Right hindlimb (tissue), 1 donor: ENCODE data around the gene MCOLN1.
"Not testable (repeated sequence)": the region's sequence is repeated elsewhere in the genome, so short reads cannot be mapped to it uniquely, and the experiment has no call there.

ENCODE experiments used
- DNase-seq: peaks from one replicate; pipeline ENCODE4 v3.0.0-alpha.2; 2018

Gene MCOLN1

DNA sequence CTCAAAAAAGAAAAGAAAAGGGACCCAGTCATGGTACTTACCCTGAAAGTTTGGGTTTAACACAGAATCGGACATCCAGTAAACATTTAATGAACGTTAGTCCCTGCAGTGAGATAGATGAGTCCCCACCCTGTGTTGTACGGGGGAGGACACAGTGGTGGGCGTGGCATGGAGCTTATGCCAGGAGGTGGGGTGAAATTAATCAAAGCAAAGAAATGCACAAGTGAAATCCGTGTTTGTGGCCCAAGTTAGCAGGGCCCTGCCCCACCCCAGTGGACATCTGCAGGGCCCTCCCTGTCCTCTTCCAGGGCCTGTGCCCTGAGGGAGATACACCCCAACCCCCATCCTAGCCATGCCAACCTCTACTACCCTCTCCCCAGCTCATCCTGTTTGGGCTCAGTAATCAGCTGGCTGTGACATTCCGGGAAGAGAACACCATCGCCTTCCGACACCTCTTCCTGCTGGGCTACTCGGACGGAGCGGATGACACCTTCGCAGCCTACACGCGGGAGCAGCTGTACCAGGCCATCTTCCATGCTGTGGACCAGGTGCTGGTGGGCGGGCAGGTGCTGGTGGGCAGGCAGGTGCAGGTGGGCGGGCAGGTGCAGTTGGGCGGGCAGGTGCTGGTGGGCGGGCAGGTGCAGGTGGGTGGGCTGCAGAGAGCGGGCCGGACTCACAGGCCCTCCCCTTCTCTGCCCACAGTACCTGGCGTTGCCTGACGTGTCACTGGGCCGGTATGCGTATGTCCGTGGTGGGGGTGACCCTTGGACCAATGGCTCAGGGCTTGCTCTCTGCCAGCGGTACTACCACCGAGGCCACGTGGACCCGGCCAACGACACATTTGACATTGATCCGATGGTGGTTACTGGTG lies 3.9 kb downstream of the MCOLN1 start:
- DNase-seq: no peak

- no peak for DNase-seq
These were observed 5.2 kb downstream of the MCOLN1 start for GRCh38 chr19:7527516-7528191.

GRCh38 chr19:7528192-7528519 lies 5.7 kb downstream of the MCOLN1 start:
- DNase-seq: no peak

DNA sequence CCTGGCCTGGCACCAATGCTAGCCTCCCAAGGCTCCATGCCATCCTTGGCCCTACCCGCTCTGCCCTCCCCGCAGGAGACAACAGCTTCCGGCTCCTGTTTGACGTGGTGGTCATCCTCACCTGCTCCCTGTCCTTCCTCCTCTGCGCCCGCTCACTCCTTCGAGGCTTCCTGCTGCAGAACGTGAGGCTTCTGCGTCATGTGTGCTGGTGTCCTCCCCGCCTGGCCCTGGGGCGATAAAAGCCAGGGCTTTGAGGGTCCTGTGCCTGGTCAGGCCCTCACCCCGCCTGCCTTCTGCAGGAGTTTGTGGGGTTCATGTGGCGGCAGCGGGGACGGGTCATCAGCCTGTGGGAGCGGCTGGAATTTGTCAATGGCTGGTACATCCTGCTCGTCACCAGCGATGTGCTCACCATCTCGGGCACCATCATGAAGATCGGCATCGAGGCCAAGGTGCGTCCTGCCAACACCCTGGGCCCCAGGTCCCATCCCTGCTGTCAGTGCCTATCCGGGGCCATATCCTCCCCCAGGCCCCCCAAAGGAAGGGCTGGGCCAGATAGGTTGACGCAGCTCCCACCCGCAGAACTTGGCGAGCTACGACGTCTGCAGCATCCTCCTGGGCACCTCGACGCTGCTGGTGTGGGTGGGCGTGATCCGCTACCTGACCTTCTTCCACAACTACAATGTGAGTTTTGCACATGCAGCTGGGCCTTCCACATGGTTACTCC lies 6.3 kb downstream of the MCOLN1 start:
- no peak for DNase-seq

DNA sequence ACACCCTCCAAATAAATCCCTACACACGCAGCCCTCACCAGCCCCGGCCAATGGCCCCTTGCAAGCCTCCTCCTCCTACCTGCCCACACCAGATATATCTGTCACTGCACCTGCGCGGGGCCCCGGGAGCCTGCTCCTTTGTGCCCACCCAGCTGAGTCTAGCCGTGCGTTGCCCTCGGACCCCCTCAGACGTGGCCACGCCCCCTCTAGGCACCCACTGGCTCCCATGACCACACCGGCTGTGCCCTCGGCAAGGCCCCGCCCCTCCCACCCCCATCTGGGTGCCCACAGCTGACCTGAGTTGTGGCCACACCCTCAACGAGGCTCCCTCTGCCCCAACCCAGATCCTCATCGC lies 6.8 kb downstream of the MCOLN1 start:
- DNase-seq: no peak

- DNase-seq: no peak
These were observed 7.4 kb downstream of the MCOLN1 start for GRCh38 chr19:7529610-7530490.

DNA sequence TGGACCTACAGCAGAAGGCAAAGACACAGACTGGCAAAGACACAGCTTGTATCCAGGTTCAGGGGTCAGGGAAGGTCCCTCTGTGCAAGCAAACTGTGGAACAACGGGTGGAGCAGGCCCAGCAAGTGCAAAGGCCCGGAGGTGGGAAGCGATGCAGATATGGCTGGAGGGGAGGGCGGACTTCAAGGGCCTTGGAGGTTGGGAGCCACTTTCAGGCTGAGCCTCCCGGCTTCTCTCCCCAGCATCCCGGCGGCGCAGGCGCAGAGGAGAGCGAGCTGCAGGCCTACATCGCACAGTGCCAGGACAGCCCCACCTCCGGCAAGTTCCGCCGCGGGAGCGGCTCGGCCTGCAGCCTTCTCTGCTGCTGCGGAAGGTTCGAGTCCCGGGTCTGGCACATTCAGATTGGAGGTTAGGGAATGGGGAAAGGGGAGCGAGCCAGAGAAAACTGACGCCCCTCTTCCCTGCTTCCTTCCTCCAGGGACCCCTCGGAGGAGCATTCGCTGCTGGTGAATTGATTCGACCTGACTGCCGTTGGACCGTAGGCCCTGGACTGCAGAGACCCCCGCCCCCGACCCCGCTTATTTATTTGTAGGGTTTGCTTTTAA lies 11.0 kb downstream of the MCOLN1 start:
- peak; percentile 79 for DNase-seq

- DNase-seq: peak; percentile 95
These were observed 11.6 kb downstream of the MCOLN1 start for GRCh38 chr19:7533925-7534480.

DNA sequence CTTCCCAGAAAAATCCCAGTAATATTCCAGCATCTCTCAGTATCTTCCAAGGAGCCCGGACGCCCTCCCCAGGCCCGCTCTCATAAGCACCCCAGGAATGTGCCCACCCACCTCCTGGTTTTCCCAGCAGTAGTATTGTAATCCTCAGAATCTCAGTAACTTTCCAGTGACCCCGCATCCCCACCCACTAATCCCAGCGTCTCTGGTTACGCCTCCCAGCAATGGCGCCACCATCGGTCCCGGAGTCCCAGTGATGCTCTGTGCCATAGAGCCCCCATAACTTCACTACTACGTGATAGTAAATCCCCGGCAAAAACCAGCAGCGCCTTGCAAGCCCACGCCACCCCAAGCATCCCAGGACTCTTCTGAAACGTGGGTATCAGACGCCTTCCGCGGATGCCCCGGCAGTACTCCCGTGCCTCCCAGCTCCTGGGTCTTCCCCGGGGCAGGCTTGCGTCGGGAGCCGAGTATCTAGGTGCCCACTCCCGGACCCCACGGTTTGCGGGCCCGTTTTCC lies 12.2 kb downstream of the MCOLN1 start:
- peak; percentile 89 for DNase-seq

- peak; percentile 97 for DNase-seq
These were observed 12.9 kb downstream of the MCOLN1 start, which contains the start of gene PNPLA6 for GRCh38 chr19:7535047-7535997. PNPLA6 (plus strand) TSS chr19:7535717; CDS start chr19:7535789, 72 bp downstream.

DNA sequence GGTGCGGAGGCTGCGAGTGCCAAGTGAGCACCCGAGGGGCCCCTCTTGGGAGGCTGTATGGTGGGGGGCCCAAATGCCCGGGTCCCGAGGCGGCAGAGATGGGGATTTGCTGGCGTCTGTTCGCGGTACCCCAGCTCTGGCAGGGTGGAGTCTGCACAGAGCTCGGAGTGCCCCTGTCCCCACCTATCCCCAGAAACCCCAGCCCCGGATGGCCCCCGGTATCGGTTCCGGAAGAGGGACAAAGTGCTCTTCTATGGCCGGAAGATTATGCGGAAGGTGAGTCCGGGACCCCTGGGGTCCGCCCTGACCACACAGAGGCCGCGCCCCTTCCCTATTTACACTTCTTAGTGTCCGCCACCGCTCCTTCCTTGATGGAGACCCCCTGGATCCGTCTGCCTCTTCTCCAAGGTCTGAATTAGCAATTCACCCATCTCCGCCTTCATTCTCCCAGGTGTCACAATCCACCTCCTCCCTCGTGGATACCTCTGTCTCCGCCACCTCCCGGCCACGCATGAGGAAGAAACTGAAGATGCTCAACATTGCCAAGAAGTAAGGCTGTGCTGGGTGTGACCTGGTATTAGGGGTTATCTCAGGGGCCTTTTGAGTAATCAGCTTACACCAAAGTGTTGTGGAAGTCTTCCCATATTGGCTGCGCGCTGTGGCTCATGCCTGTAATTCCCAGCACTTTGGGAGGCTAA lies 13.7 kb downstream of the MCOLN1 start:
- no peak for DNase-seq

GRCh38 chr19:7538990-7539389 lies 16.6 kb downstream of the MCOLN1 start:
- DNase-seq: not testable (repeated sequence)

- no peak for DNase-seq
These were observed 17.5 kb downstream of the MCOLN1 start for GRCh38 chr19:7539827-7540425.

DNA sequence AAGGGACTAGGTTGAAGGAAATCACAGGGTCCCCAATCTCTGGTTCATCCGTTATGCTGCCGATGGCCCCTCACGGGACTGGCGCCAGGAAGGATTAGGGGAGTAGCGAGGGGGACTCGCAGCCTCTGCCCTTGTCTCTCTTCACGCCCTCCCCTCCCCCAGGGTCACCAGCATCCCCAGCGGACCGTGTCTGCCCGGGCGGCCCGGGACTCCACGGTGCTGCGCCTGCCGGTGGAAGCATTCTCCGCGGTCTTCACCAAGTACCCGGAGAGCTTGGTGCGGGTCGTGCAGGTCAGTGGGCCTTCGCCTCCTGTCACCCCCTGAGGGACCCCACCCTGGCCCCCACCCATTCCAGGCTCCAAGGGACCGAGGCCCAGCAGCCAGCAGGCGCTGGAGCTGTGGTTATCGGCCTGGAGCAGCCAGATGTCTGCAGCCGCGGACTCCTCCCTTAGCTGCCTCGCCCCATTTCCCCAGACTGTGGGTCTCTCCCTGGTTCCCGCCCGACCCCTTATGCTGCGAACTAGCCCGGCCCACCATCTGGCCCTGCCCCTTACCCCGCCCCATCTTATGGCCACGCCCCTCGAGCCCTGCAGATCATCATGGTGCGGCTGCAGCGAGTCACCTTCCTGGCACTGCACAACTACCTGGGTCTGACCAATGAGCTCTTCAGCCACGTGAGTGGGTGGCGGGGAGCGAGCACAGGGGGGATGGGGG lies 18.5 kb downstream of the MCOLN1 start:
- DNase-seq: no peak

DNA sequence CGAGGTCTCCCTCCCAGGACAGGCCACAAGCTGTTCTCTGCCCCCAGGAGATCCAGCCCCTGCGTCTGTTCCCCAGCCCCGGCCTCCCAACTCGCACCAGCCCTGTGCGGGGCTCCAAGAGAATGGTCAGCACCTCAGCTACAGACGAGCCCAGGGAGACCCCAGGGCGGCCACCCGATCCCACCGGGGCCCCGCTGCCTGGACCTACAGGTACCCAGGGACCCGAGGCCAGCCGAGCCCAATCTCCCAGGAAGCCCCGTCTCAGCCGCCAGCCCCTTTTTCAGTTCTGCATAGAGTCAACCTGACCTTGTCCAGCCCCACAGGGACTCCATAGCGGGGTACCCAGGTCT lies 19.0 kb downstream of the MCOLN1 start:
- DNase-seq: no peak

- DNase-seq: no peak
These were observed 19.5 kb downstream of the MCOLN1 start for GRCh38 chr19:7541828-7542443.

- DNase-seq: no peak
These were observed 20.3 kb downstream of the MCOLN1 start for GRCh38 chr19:7542556-7543348.
